PC-9 (cell line): ENCODE measurements around the gene AHRR. TPM values are rescaled to one million over a fixed set of nuclear protein-coding genes. Genes with fewer than 3 reads are reported as not detected.

Experiments used
- BruUV-seq: library from RNA; stranded (reverse); fragments of 400-500 nt; replicated peaks from 2 replicates; lab custom pipeline; 2021; lab: Mats Ljungman, UMichigan
- CTCF ChIA-PET: fragments of 300-600 bp; sonication (Branson Sonifier 250); formaldehyde crosslinking; loops from one replicate; lab custom pipeline; 2022; ENCODE audit warnings: antibody characterized with exemption; lab: Charles Lee
- POLR2A ChIA-PET: fragments of 300-600 bp; sonication (Branson Sonifier 250); formaldehyde crosslinking; loops from one replicate; lab custom pipeline; 2022; ENCODE audit warnings: antibody characterized with exemption; ENCODE audit not compliant: unreplicated experiment; lab: Charles Lee
- DNase-seq, 2 experiments: peaks; one replicate each; pipeline versions ENCODE4 v3.0.0 to v3.0.0-alpha.2; 2015 to 2022; ENCODE audit warnings: mixed read lengths in 1 of 2
- H2AFZ ChIP-seq: fragments of 200-600 bp; sonication (generic); 2 replicates; pipeline ENCODE4 v1.8.1; 2017; ENCODE audit warnings: antibody characterized with exemption
- H3F3A ChIP-seq: fragments of 200-600 bp; sonication (generic); 2 replicates; pipeline ENCODE4 v1.8.1; 2017; ENCODE audit warnings: antibody characterized with exemption, mild to moderate bottlenecking, low read depth; ENCODE audit not compliant: insufficient read depth
- H3K27ac ChIP-seq: fragments of 200-600 bp; sonication (generic); 2 replicates; pipeline ENCODE4 v1.6.1; 2016; ENCODE audit warnings: mixed run types
- H3K27me3 ChIP-seq: fragments of 200-600 bp; sonication (generic); 2 replicates; pipeline ENCODE4 v1.6.1; 2016; ENCODE audit warnings: low read depth, mixed run types; ENCODE audit not compliant: insufficient read depth
- H3K36me3 ChIP-seq: fragments of 200-600 bp; sonication (generic); 2 replicates; pipeline ENCODE4 v1.6.1; 2016; ENCODE audit warnings: low read depth, mixed run types
- H3K4me1 ChIP-seq: fragments of 200-600 bp; sonication (generic); replicated peaks from 2 replicates; pipeline ENCODE4 v1.6.1; 2016; ENCODE audit warnings: mixed run types; ENCODE audit not compliant: insufficient read depth
- H3K4me2 ChIP-seq: fragments of 200-600 bp; sonication (generic); 2 replicates; pipeline ENCODE4 v1.6.1; 2017; ENCODE audit warnings: mixed run types
- H3K4me3 ChIP-seq: fragments of 200-600 bp; sonication (generic); 2 replicates; pipeline ENCODE4 v1.6.1; 2016; ENCODE audit warnings: mixed run types
- H3K79me2 ChIP-seq: fragments of 200-600 bp; sonication (generic); 2 replicates; pipeline ENCODE4 v1.6.1; 2017; ENCODE audit warnings: low read depth, mixed run types
- H3K9me2 ChIP-seq: fragments of 200-600 bp; sonication (generic); 2 replicates; pipeline ENCODE4 v1.8.1; 2017; ENCODE audit warnings: mild to moderate bottlenecking; ENCODE audit not compliant: insufficient read depth
- H3K9me3 ChIP-seq: fragments of 200-600 bp; sonication (generic); 2 replicates; pipeline ENCODE4 v1.8.1; 2016; ENCODE audit warnings: low read depth; ENCODE audit not compliant: insufficient read depth
- H4K20me1 ChIP-seq: fragments of 200-600 bp; sonication (generic); 2 replicates; pipeline ENCODE4 v1.8.1; 2017; ENCODE audit not compliant: insufficient read depth
- EZH2 ChIP-seq: fragments of 200-600 bp; sonication (generic); IDR thresholded peaks from 2 replicates; pipeline ENCODE4 v1.8.0; 2017; ENCODE audit warnings: antibody characterized with exemption, low read depth
- intact Hi-C: fragments of 100-400 bp; cut with micrococcal nuclease; formaldehyde crosslinking; loops from one replicate; pipeline ENCODE4 v1.10.0; 2022; ENCODE audit not compliant: unreplicated experiment
- total RNA-seq: library from RNA; stranded (reverse); gene quantifications from 2 replicates; pipeline ENCODE4 v1.2.3, GENCODE V29; 2021
- TF ChIP-seq, protein P1 (sequence below): fragments of 200-600 bp; sonication (generic); conservative IDR thresholded peaks from 2 replicates; pipeline ENCODE4 v1.6.1; 2017; ENCODE audit warnings: mixed run types, antibody characterized with exemption, mild to moderate bottlenecking, moderate library complexity

Gene AHRR
- total RNA-seq, 1 experiment from 2014 or later = 7.2 TPM

- BruUV-seq = no TSS peak
- no peak overlapping the region for H3K4me3 ChIP-seq
- H3K9me2 ChIP-seq = no peaks in the 10 kb centered on the region
- no peak for TF ChIP-seq EZH2
- TF ChIP-seq, protein P1, sequence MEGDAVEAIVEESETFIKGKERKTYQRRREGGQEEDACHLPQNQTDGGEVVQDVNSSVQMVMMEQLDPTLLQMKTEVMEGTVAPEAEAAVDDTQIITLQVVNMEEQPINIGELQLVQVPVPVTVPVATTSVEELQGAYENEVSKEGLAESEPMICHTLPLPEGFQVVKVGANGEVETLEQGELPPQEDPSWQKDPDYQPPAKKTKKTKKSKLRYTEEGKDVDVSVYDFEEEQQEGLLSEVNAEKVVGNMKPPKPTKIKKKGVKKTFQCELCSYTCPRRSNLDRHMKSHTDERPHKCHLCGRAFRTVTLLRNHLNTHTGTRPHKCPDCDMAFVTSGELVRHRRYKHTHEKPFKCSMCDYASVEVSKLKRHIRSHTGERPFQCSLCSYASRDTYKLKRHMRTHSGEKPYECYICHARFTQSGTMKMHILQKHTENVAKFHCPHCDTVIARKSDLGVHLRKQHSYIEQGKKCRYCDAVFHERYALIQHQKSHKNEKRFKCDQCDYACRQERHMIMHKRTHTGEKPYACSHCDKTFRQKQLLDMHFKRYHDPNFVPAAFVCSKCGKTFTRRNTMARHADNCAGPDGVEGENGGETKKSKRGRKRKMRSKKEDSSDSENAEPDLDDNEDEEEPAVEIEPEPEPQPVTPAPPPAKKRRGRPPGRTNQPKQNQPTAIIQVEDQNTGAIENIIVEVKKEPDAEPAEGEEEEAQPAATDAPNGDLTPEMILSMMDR = no peak
- no peak overlapping the region for H3K27ac ChIP-seq
- CTCF ChIA-PET = interaction anchor here (0.8 kb wide), 1 partner anchor 10 kb away, joined by 3 read pairs; no protein-coding TSS in a partner anchor
- no peaks in the 10 kb centered on the region for H3F3A ChIP-seq
- H4K20me1 ChIP-seq = no peaks in the 10 kb centered on the region
- no peak overlapping the region for H2AFZ ChIP-seq
- POLR2A ChIA-PET = no interaction called here
- DNase-seq = no peak
- H3K4me2 ChIP-seq = no peak overlapping the region
- H3K27me3 ChIP-seq = no peaks in the 10 kb centered on the region
- no peaks in the 10 kb centered on the region for H3K4me1 ChIP-seq
- no peaks in the 10 kb centered on the region for H3K79me2 ChIP-seq
- no peaks in the 10 kb centered on the region for H3K36me3 ChIP-seq
- no peaks in the 10 kb centered on the region for H3K9me3 ChIP-seq
- intact Hi-C loops = no loop called here
Measured at GRCh38 chr5:347712-348284, 26.3 kb downstream of the AHRR start.

- H3F3A ChIP-seq = no peaks in the 10 kb centered on the region
- ChIA-PET CTCF (no interaction called here), POLR2A (no interaction called here)
Measured at GRCh38 chr5:348726-349125, 27.2 kb downstream of the AHRR start.

DNA sequence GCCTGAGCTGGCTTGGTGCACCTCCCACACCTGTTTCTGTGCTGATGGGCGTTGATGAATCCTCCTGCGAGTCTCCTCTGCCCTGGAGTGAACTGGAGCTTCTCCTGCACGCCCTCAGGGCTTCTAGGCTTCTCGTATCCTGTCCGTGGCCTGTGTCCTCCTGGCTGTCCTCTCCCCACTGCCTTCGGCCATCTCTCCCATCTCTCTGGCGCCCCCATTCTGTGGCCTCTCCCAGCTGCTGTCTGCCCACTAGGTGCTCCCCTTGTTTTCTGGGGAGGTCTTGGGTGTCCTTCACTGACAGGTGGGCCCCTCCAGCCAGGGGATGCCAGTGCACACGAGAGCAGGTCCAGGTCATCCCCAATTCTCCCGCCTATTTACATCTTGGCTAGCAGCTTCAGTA, 28.8 kb downstream of the AHRR start:
- H3K4me3 ChIP-seq = no peak overlapping the region
- intact Hi-C loops = no loop called here
- BruUV-seq = no TSS peak

More at GRCh38 chr5:348726-349125, 27.2 kb downstream of the AHRR start:
- H4K20me1 ChIP-seq = no peaks in the 10 kb centered on the region
- DNase-seq = no peak
- TF ChIP-seq EZH2 = no peak
- TF ChIP-seq, protein P1 = no peak
- no peak overlapping the region for H2AFZ ChIP-seq
- H3K36me3 ChIP-seq = no peaks in the 10 kb centered on the region
- no TSS peak for BruUV-seq
- no peak overlapping the region for H3K4me3 ChIP-seq
- no peaks in the 10 kb centered on the region for H3K79me2 ChIP-seq
- H3K27ac ChIP-seq = no peak overlapping the region
- H3K9me2 ChIP-seq = no peaks in the 10 kb centered on the region
- intact Hi-C loops = no loop called here
- H3K4me1 ChIP-seq = no peaks in the 10 kb centered on the region
- H3K27me3 ChIP-seq = no peaks in the 10 kb centered on the region
- no peak overlapping the region for H3K4me2 ChIP-seq
- H3K9me3 ChIP-seq = no peaks in the 10 kb centered on the region

More for the DNA sequence above, 28.8 kb downstream of the AHRR start:
- Histone ChIP-seq H3K9me2 (no peaks in the 10 kb centered on the region), H3K27ac (no peak overlapping the region), H2AFZ (no peak overlapping the region), H3K79me2 (no peaks in the 10 kb centered on the region), H3K4me1 (no peaks in the 10 kb centered on the region), H3K27me3 (no peaks in the 10 kb centered on the region), H3K4me2 (no peak overlapping the region), H3K36me3 (no peaks in the 10 kb centered on the region), H4K20me1 (no peaks in the 10 kb centered on the region), H3F3A (no peaks in the 10 kb centered on the region), H3K9me3 (no peaks in the 10 kb centered on the region)
- CTCF ChIA-PET = interaction anchor here (0.6 kb wide), 1 partner anchor 63 kb away, joined by 3 read pairs; no protein-coding TSS in a partner anchor
- POLR2A ChIA-PET = no interaction called here
- TF ChIP-seq EZH2 = no peak
- TF ChIP-seq, protein P1 = no peak
- DNase-seq = no peak
